CD4-positive, alpha-beta T cell treated with Interleukin-15 for 1 hour (primary cell): ENCODE data around the gene ME3.

Source experiments
- DNase-seq: peaks from one replicate; pipeline ENCODE4 v3.0.0-alpha.2; 2020

The ME3 gene

GRCh38 chr11:86510097-86510496 is 162.3 kb downstream of the ME3 start:
- DNase-seq: no peak

GRCh38 chr11:86509588-86509974 is 162.8 kb downstream of the ME3 start:
- no peak for DNase-seq

- DNase-seq: no peak
These were observed 163.5 kb downstream of the ME3 start for GRCh38 chr11:86508604-86509587.

- no peak for DNase-seq
These were observed 165.1 kb downstream of the ME3 start for GRCh38 chr11:86507249-86507845.

- DNase-seq: no peak
These were observed 166.2 kb downstream of the ME3 start for GRCh38 chr11:86506235-86506634.

- DNase-seq: no peak
These were observed 169.3 kb downstream of the ME3 start for GRCh38 chr11:86503131-86503530.

- DNase-seq: no peak
These were observed 170.2 kb downstream of the ME3 start for GRCh38 chr11:86502137-86502642.

- no peak for DNase-seq
These were observed 171.8 kb downstream of the ME3 start for GRCh38 chr11:86500500-86501140.

GRCh38 chr11:86499723-86500129 is 172.7 kb downstream of the ME3 start:
- DNase-seq: no peak

GRCh38 chr11:86497836-86498235 is 174.6 kb downstream of the ME3 start:
- DNase-seq: no peak

GRCh38 chr11:86497310-86497709 is 175.1 kb downstream of the ME3 start:
- no peak for DNase-seq

- no peak for DNase-seq
These were observed 177.1 kb downstream of the ME3 start for GRCh38 chr11:86495351-86495750.

GRCh38 chr11:86492370-86493010 is 179.9 kb downstream of the ME3 start:
- no peak for DNase-seq

- DNase-seq: no peak
These were observed 181.4 kb downstream of the ME3 start for GRCh38 chr11:86491027-86491426.

- no peak for DNase-seq
These were observed 181.8 kb downstream of the ME3 start for GRCh38 chr11:86490582-86490981.

- no peak for DNase-seq
These were observed 183.0 kb downstream of the ME3 start for GRCh38 chr11:86489442-86489841.

- DNase-seq: no peak
These were observed 183.9 kb downstream of the ME3 start for GRCh38 chr11:86488553-86488952.

- DNase-seq: no peak
These were observed 184.7 kb downstream of the ME3 start for GRCh38 chr11:86487671-86488070.

- peak; percentile 32 for DNase-seq
These were observed 186.0 kb downstream of the ME3 start for GRCh38 chr11:86486261-86487030.

GRCh38 chr11:86484795-86485166 is 187.6 kb downstream of the ME3 start:
- no peak for DNase-seq

GRCh38 chr11:86483940-86484794 is 188.2 kb downstream of the ME3 start:
- no peak for DNase-seq
